ENCODE data around the gene PSMA7. TPM values are rescaled to one million over a fixed set of nuclear protein-coding genes. Genes with fewer than 3 reads are reported as not detected.
"Not testable (repeated sequence)": the region's sequence is repeated elsewhere in the genome, so short reads cannot be mapped to it uniquely, and the experiment has no call there.

The PSMA7 gene
- polyA plus RNA-seq, 3 donors, result 187 to 519 (median 266) TPM

DNA sequence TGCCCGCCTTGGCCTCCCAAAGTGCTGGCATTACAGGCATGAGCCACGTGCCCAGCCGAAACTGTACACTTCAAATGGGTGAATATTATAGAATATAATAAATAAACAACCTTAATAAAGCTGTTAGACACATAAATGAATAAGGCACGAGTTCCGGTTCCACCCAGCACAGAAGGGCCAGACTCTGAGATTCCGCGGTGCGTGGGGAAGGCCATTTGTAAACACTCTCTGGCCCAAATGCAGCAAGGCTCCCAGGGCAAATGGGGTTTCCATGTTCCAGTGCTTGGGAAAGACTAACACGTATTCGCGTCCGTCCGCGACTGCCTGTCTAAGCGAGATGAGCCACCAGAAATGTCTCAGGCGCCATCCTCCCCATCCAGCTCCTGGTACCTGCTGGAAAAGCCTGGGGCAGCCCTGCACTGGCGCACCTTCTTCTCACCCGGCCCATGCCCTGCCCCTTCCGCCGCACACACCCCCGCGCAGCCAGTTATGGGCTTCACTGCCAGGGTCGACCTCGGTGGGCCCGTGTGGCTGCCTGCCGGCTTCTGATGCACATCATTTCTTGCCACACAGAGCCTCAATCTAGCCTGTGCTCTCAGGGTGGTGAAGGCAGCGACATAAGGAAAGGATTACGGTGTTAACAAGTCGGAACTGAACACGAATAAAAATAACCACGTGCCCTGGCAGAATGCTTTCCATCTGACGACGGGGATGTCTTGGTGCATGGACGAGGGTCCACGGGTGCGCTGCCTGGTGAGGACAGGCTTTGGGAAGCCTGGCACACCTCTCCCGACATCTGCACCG, 26.4 kb downstream of the PSMA7 start:
- H3K27ac ChIP-seq (ENCODE audit: low read depth, low read length), result no peak overlapping the region
- WGBS, 3 donors, result 83 to 86% (median 84%) methylated on average over 38 of the region's 38 CpGs

- 72 to 87% (median 85%) methylated on average over 7 of the region's 7 CpGs for WGBS, 3 donors
- H3K27ac ChIP-seq (ENCODE audit: low read depth, low read length), result not testable (repeated sequence)
Measured at GRCh38 chr20:62115800-62116407, 27.3 kb downstream of the PSMA7 start.

DNA sequence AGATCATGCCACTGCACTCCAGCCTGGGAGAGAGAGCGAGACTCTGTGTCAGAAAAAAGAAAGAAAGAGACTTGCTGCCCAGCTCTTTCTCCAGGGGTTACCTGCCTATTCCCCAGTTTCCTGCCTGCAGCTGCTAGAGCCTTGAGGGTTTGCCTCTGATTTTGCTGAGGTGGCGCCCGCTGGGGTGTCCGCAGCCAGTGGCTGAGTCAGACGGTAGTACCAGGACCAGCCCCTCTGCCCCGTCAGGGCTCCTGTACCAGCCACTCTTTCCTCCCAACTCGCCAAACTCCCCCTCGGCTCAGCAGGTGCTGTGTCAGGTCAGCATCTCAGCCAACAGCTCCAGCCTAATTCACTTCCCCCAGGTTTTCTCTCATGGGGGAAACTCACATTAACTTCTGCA, 28.3 kb downstream of the PSMA7 start:
- WGBS, 3 donors, result 35 to 52% (median 45%) methylated on average over 7 to 8 of the region's 8 CpGs
- no peak overlapping the region for H3K27ac ChIP-seq (ENCODE audit: low read depth, low read length)

DNA sequence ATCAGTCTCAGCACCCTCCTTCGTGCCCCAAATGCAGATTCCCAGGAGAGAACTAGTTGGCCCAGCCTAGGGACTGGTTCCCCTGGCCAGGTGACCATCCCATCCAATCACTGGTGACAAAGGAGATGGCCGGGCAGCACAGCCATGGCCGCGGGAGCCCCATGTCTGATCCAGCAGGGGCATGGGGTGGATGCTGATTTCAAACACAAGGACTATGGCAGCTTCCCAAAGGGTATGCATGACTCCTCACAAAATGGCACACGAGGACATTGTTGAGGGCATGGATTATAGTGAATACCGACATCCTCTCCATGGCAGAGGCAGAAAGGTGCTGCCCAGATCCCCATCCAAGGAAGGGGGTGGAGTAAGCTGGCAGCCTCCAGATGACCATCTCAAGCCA, 30.8 kb downstream of the PSMA7 start:
- 89 to 95% (median 93%) methylated on average over 6 of the region's 6 CpGs for WGBS, 3 donors
- H3K27ac ChIP-seq (ENCODE audit: low read depth, low read length), result no peak overlapping the region

DNA sequence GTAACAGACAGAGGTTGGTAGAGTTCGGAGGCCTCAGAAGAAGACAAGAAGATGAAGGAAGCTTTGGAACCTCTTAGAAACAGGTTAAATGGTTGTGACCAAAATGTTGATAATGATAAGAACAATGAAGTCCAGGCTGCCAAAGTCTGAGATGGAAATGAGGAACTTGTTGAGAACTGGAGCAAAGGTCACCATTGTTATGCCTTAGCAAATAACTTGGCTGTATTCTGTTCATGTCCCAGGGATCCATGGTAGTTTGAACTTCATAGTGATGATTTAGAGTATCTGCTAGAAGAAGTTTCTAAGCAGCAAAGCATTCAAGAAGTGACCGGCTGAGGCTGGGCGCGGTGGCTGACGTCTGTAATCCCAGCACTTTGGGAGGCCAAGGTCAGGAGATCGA, 32.0 kb downstream of the PSMA7 start:
- H3K27ac ChIP-seq (ENCODE audit: low read depth, low read length), result no peak overlapping the region
- 90 to 92% (median 90%) methylated on average over 6 of the region's 6 CpGs for WGBS, 3 donors

DNA sequence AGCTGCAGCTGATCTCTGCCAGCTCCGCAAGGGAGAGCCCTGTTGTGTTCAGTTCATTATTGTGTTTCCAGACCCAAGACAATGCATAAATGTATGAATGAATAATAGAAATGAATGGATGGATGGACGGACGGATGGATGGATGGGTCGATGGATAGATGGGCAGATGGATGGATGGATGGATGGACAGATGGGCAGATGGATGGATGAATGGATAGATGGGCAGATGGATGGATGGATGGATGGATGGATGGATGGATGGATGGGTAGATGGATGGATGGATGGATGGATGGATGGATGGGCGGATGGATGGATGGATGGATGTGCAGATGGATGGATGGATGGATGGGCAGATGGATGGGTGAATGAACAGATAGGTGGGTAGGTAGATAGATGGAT, 37.6 kb downstream of the PSMA7 start:
- WGBS, 3 donors, result 91 to 94% (median 93%) methylated on average over 5 of the region's 5 CpGs
- no peak overlapping the region for H3K27ac ChIP-seq (ENCODE audit: low read depth, low read length)

DNA sequence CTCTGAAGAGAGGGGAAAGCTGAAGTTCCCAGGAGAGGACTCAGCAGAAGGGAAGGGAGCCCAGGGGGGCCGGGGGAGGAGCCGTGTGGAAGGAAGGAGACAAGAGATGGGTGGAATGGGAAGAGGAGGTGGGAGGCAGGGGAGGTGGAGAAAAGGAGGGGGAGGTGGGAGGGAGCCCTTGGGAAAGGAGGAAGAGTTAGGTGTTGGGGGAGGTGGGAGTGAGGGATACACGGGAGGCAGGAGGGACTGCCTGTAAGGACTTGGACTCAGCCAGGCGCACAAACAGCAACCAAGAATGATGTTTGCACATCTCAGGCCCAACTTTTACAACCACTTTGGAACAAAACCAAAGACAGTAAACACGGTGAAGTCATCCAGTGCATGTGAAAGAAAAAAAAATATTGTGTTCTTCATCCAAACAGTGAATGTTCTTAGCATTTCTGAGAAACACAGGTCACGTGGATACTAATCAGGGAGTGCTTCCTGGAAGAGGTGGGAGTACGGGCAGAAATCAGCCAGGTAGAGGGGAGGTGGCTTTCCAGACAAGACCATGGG, 38.3 kb downstream of the PSMA7 start:
- WGBS, 3 donors, result 28 to 38% (median 33%) methylated on average over 7 of the region's 7 CpGs
- H3K27ac ChIP-seq (ENCODE audit: low read depth, low read length), result no peak overlapping the region

- 36 to 42% (median 39%) methylated on average over 15 of the region's 15 CpGs for WGBS, 3 donors
- H3K27ac ChIP-seq (ENCODE audit: low read depth, low read length), result no peak overlapping the region
Measured at GRCh38 chr20:62104234-62104789, 38.9 kb downstream of the PSMA7 start.

- 74 to 79% (median 76%) methylated on average over 21 of the region's 21 CpGs for WGBS, 3 donors
- H3K27ac ChIP-seq (ENCODE audit: low read depth, low read length), result no peak overlapping the region
Measured at GRCh38 chr20:62103508-62104233, 39.5 kb downstream of the PSMA7 start.

- H3K27ac ChIP-seq (ENCODE audit: low read depth, low read length), result no peak overlapping the region
- 92 to 94% (median 92%) methylated on average over 4 of the region's 4 CpGs for WGBS, 3 donors
Measured at GRCh38 chr20:62101078-62101477, 42.1 kb downstream of the PSMA7 start.

DNA sequence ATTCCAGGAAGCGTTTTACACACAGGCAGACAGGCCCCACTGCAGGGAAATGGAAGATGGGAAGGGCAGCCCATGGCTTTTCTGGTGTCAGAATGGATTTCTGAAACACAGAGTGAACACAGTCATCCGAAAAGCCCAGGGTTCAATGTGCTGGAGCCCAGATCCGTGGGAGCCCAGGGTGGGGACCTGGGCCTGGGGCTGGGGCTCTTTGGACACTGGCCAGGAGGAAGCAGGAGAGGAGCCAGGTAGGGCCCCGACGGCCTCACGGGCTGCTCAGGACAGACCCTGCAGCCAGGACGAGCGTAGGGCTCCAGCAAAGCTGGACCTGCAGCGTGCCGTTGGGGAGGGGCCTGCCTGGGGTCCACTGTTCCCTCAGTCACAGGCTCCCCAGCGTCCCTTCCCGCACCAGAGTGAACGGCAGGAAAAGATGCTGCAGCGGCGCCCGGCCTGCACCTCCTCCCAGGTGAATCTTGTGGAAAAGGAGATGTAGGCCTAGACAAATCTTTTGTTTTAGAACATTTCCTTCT, 45.2 kb downstream of the PSMA7 start:
- 73 to 77% (median 75%) methylated on average over 16 of the region's 16 CpGs for WGBS, 3 donors
- H3K27ac ChIP-seq (ENCODE audit: low read depth, low read length), result no peak overlapping the region

DNA sequence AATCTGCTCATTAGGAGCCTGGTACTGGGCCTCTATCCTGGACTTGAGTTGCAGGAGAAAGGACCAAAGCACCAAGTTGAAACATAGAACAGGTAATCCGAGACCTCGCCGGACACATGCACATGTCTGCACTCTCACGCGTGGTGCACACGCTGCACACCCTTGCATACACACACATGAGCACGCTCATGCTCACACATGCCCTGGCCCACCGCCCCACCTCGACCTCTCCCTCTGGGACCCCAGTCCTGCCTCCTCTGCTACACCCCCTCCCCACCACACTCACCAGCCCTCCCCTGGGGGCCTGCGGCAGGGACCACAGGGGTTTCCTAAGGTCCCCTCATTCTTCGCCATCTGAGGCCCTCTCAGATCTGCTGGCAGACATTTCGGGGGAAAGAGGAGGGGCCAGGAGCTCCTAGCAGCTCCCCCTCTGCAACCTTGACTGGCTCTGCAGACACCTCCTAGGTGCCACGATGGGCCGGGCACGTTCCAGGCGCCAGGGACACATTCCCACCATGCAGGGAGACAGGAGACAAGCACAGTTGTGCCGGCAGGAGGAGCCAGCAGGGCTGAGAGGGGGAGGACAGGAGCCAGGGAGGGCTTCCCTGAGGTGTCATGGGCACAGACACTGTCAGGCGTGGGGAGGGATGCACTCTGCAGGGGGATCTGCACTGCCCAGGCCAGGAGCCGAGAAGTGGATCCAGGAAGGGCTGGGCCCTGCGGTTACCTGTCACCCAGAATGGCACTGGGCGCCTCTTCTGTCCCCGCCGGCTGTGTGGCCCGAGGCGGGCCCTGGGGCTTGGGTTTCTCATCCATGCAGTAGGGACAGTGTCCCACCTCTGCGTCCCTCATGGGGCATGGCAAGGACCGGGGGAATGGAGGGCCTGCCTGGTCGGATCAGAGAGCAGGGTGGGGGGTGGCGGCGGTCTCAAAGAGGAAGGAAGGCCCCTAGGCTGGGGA, 46.5 kb downstream of the PSMA7 start:
- no peak overlapping the region for H3K27ac ChIP-seq (ENCODE audit: low read depth, low read length)
- WGBS, 3 donors, result 84 to 89% (median 86%) methylated on average over 29 to 30 of the region's 30 CpGs

GRCh38 chr20:62089393-62089792, 53.8 kb downstream of the PSMA7 start:
- WGBS, 3 donors, result 40 to 55% (median 46%) methylated on average over 3 of the region's 3 CpGs
- H3K27ac ChIP-seq (ENCODE audit: low read depth, low read length), result no peak overlapping the region

GRCh38 chr20:62088258-62089127, 54.7 kb downstream of the PSMA7 start:
- no peak overlapping the region for H3K27ac ChIP-seq (ENCODE audit: low read depth, low read length)
- 62 to 69% (median 68%) methylated on average over 15 of the region's 15 CpGs for WGBS, 3 donors

- H3K27ac ChIP-seq (ENCODE audit: low read depth, low read length), result no peak overlapping the region
- WGBS, 3 donors, result 89 to 93% (median 93%) methylated on average over 17 of the region's 17 CpGs
Measured at GRCh38 chr20:62087632-62088031, 55.6 kb downstream of the PSMA7 start.

DNA sequence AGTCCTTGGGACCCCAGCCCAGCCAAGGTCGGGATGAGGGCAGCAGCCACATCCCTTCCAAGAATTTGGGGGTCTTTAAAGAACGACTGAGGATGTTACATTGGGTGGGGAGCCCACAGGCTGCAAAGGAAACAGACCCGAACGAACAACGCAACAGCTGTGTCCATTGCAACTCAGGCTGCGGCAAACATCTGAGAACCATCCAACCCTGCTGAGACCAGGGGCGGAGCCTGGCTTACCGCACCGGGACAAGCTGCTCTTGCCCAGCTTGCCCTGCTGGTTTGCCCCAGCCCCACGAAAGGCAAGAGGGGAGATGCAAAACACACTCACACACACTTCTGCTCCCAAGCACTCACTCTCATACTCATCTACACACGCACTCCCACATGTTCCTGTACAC, 56.0 kb downstream of the PSMA7 start:
- no peak overlapping the region for H3K27ac ChIP-seq (ENCODE audit: low read depth, low read length)
- WGBS, 3 donors, result 31 to 47% (median 45%) methylated on average over 11 of the region's 11 CpGs
